Measurements from ENCODE around the gene CCNC.

Gene CCNC

DNA sequence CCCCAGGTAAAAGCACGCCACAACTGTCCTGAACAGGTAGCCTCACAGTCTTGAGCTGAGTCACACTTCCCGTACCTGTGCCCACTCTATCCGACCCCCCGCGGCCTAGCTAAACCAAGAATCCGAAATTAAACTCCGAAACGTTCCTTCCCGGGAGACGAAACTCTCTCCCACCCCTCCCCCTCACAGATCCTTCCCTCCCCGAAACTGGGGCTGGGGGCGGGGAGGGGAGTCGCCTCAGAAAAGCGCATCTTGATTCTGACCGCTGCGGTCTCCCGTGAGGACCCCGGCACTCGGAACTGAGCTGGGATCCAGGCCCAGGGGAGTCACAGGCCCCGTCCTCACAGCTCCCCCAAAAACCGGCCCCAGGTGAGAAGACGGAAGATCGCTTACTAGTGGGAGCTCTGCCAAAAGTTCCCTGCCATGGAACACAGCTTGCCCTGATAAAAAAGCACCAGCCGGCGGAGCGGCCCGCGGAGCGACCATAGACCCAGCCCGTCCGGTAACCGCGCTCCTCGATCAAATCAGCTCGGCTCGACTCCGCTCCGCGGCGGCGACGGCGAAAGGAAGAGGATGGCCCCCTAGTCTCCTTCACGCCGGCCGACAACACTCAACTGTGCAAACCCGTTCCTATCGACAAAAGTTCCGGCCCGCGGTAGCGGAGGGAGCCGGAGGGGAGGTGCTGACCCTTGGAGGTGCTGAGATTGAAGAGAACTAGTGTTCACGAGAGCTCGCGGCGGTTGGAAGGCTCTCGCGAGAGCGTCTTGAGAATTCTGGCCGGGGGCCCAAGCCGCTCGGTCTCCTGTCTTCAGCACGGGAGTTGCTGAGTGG is at the start of gene CCNC:
Gene CCNC (minus strand): TSS at position 558 of the 831 bp plus-strand sequence. CDS start 133 bp downstream, at position 425.
- peak; percentile 91 for DNase-seq

DNA sequence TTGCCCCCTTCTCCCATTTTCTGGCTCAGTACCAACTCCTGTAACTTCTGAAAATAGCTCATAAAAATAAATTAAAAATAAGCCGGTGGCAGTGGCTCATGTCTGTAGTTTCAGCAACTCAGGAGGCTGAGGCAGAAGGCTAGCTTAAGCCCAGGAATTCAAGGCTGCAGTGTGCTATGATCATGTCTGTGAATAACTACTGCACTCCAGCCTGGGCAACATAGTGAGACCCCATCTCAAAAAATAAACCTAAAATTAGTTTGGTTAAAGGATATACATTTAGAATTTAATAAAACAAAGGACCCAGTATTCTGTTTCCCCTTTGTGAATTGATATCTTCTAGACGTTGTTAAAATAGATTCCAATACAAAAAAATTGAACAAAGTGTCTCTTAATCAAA is 48.7 kb upstream of the CCNC start:
- DNase-seq = no peak

DNA sequence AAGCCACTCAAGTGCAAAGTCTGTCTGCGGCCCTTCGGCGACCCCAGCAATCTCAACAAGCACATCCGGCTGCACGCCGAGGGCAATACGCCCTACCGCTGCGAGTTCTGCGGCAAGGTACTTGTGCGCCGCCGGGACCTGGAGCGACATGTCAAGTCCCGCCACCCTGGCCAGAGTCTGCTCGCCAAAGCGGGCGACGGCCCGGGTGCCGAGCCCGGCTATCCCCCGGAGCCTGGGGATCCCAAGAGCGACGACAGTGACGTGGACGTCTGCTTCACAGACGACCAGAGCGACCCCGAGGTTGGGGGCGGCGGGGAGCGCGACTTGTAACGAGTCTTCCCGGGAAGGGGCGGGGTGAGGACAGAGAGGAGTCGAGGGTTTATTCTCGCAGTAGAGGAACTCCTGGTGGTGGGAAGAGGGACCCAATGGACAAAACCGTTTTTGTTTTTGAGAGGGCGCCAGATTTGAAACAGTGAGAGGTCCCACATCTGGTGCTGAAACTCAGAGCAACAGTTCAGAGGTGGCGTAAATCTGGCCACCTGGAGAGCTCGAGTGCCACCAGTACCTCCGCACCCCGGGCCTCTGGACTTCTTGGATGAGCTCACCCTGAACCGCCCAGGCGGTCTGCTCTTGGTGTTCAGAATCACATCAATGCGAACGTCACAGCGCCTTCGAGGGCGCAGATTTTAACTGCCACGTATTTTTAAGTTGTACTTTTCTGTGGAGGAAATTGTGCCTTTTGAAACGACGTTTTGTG is 46.1 kb upstream of the CCNC start:
- DNase-seq = no peak

DNA sequence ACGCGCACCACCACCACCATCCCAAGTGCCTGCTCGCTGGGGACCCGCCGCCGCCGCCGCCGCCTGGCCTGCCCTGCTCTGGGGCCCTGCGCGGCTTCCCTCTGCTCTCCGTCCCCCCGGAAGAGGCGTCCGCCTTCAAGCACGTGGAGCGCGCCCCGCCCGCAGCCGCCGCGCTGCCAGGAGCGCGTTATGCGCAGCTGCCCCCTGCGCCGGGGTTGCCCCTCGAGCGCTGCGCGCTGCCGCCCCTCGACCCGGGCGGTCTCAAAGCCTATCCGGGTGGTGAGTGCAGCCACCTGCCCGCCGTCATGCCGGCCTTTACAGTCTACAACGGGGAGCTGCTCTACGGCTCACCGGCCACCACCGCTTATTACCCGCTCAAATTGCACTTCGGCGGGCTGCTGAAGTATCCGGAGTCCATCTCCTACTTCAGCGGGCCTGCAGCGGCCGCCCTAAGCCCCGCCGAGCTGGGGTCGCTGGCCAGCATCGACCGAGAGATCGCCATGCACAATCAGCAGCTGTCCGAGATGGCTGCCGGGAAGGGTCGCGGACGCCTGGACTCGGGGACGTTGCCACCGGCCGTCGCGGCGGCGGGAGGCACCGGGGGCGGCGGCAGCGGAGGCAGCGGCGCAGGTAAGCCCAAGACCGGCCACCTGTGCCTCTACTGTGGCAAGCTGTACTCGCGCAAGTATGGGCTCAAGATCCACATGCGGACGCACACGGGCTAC is 45.4 kb upstream of the CCNC start:
- DNase-seq = peak; percentile 46

DNA sequence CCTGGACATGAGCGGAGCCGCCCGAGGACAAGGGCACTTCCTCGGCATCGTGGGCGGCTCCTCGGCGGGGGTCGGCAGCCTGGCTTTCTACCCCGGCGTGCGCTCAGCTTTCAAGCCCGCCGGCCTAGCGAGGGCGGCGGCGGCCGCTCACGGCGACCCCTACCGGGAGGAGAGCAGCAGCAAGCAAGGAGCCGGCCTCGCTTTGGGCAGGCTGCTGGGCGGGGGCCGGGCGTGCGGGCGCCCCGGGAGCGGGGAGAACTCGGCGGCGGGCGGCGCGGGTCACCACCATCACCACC is 44.9 kb upstream of the CCNC start:
- peak; percentile 51 for DNase-seq

DNA sequence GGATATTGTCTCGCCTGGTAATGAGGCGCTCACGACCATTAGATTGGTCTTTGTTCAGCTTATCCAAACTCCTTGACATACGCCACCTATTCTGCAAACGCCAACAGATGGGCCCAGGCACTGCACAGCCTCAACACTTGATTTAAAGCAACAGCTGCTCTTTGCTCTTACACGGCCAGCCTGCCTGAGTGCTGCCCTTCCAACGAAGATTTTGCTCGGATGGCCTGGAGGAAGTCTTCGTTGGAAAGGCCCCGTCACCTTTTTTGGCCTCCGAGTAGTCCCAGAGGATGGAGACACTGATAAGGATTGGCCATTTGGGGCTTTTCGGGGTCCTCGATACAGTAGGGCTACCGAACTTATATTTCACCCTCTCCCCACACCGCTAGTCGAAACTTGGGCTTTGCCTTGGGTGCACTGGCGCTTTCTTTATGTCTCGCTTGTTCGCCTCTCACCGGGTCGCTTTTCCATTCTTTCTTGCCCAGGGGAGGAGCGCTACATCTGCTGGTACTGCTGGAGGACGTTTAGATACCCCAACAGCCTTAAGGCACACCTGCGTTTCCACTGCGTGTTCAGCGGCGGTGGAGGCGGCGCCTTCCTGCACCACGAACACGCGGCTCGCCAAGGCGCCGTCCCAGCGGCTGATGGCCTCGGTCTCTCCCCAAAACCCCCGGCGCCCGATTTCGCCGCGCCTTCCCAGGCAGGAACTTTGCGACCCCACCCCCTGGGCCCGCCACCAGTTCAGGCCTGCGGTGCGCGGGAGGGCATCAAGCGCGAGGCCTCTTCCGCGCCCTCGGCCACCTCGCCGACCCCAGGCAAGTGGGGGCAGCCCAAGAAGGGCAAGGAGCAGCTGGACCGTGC is 44.3 kb upstream of the CCNC start:
- no peak for DNase-seq

- no peak for DNase-seq
These were observed 42.7 kb upstream of the CCNC start for GRCh38 chr6:99611148-99611547.

DNA sequence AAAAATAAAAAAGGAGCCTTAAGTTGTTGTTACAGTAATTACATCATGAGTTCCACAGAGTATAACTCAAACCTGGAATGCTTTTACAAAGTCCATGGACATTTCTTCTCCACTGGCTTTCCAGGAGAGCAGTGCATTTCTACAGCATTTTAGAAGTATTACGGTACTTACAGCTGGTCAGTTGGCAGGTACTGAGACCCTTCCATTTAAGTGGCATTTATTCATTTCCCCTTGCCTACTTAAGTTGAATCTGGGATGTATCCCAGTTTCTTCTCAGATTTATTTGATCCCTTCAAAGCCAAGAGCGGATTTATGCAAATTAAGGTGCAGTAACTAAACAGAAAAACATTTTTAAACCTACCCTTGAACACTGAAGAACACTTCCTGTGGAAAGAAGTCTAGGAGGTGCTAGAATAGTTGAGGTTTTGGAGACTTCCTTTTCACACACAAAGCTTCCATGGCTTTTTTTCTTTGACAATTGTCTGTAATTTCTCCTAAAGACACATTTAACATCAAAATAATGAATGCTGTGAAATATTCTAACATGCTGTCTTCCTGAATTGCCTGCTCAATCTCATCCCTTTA is 41.5 kb upstream of the CCNC start:
- no peak for DNase-seq

GRCh38 chr6:99608886-99609482 is 40.5 kb upstream of the CCNC start:
- DNase-seq = no peak

DNA sequence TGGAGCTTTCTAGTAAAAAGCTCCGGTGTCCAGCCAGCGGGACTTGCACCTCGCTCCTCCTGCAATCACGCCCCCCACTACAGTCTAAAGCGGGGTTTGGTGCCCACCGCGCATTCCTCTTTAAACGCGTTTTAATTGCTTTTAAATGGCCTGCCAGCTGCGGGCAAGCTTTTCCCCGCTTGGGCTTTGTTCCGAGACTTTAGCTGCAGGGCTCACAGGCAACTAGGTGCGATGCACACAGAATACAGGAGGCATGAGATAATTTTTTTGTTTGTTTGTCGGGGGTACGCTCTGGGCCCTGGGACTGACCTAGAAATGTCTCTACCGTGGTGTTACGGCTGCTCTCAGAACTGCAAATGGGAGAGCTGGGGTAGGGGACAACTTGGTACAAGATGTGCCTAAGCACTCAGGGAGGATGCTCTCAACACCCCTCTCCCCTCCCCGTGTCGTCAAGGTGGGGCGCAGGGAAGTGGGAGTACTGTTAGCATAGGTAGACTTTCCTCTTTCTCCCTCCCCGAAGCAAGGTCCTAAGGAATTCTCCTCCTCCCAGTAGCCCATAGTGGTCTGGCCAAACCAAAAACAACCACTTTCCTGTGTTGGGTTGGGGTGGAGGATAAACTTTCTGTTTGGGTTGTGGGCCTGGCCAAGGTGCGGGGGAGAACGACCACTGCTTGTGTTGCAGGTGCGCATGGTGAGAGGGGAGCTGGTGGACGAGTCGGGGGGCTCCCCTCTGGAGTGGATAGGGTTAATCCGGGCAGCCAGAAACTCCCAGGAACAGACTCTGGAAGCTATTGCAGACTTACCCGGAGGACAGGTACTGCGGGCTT is 39.8 kb upstream of the CCNC start:
- no peak for DNase-seq

DNA sequence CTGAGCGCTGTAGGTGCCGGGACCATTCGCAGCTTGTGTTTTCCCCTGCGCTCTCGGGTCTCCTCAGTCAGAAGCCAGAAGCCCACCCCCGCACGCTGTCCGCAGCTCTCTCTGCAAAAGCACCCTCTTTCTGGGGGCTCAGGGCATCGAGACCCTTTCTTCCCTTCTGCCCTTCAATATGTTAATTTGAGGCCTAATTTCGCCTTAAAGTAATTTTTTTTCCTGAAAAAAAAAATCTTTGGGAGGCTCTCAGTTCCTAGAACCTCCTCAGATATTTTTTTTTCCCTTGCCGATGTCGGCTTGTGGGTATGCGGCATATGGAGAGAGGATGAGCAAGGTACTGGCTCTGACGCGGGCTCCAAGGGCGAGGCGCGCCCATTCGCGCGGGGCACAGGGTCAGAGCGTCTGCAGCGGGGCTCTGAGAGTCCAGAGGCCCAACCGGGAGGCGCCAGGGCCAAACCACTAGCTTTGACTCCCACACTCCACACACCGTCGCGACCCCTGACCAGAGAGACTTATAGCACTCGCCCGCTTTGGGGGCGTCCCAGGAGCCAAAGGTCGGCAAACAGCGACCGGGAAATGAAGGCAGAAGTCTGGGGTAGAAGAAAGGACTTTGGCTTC is 39.1 kb upstream of the CCNC start:
- DNase-seq = no peak

DNA sequence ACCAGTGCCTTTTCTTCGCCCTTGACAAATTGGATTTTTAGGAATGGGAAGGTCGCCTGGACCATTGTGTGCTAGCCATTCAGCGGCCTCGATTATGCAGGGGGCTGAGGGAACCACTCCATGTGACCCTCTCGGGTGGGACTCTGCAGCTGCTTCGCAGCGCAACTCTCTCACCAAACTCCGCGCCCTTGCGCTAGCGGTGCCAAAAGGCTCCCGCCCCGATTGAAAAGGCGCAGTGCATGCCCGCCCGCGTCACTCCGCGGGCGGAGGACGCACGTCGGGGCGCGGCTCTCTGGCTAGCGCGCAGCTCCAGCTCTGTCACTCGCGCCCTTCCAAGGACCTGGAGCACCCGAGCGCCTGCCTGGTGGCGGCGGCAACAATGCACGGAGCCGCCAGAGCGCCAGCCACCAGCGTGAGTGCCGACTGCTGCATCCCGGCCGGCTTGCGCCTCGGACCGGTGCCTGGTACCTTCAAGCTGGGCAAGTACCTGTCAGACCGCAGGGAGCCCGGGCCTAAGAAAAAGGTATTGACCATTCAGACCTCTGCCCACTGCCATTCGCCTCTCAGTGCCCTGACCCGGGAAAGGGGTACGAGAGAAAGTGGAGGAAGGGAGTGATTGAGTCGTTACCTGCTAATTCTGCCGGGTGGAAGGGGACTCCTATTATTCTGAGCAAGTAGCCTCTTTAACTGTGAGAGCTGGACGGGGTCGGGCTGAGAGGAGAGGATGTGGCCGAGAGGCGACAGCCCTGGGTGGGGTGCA is 38.4 kb upstream of the CCNC start, which contains the start of gene PRDM13:
Gene PRDM13 (plus strand): TSS at position 178 of the 760 bp plus-strand sequence. CDS start 202 bp downstream, at position 380.
- DNase-seq = no peak

GRCh38 chr6:99605911-99606655 is 37.6 kb upstream of the CCNC start:
- DNase-seq = no peak

DNA sequence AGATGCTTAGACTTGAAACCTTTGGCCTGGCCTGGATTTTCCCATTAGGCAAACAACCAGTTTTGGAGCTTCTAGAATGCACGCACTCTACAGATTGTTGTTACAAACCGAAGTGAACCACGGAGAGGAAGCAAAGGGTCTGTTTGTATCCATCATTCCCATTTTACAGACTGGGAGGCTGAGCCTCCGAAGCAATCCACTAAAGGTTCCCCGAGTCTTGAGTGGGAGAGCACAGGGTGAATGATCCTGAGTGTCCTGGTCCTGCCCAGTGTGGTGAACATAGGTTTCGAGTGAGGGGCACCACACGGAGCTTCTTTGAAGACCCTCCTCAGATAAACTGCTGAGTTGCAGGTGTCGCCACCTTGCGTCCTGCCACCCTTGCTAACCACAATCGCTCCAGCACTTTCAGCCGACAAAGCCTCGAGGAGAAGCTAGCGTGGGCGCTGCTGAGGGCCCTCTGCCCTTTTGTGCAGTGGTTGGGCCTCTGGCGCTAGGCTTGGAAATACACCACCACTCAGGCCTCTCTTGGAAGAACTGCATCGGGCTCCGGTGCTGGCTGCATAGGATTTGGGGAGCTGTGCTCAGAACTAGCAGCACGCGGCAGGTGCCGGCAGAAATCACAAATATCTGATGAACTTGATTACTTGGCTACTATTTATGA is 36.7 kb upstream of the CCNC start:
- no peak for DNase-seq

DNA sequence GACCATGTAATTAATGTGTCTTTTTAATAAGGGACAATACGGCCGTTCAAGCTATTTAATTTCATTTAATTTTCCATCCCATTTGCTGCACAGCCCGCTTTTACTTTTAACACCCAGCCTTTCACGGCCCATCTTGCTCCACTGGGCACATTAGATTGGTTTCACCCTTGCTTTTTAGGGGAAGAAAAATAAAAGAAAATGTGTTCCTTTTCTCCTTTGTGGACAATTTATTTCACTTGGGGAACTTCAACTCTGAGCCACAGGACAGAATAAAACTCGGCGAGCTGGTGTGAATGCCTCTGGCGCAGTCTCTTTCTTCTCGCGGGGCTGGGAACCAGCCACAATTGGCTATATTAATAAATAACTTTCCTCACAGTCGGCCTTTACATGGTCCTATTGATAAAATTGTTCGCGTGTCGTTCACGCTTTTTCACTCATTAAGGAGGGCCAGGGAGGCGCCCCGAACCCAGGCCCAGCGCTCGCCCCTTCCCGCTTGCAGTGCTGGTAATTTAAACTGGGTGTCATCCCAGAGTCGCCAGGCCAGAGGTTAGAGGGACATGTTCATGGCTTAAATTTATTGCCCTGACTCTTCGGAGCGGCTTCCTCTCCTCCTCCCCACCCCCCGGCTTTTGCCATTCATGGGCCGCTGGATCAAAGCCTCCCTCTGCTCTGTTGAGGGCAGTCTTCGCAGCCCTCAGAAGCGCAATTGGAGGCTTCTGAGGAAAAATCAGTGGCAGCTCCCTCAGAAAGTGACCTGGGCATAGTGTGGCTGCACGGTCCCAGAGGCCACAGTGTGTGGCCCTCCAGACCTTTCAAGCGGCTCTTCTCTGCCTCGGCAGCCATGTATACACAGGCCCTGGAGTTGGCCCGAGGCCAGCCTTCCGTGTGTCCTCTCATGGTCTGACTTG is 36.0 kb upstream of the CCNC start:
- DNase-seq = no peak

DNA sequence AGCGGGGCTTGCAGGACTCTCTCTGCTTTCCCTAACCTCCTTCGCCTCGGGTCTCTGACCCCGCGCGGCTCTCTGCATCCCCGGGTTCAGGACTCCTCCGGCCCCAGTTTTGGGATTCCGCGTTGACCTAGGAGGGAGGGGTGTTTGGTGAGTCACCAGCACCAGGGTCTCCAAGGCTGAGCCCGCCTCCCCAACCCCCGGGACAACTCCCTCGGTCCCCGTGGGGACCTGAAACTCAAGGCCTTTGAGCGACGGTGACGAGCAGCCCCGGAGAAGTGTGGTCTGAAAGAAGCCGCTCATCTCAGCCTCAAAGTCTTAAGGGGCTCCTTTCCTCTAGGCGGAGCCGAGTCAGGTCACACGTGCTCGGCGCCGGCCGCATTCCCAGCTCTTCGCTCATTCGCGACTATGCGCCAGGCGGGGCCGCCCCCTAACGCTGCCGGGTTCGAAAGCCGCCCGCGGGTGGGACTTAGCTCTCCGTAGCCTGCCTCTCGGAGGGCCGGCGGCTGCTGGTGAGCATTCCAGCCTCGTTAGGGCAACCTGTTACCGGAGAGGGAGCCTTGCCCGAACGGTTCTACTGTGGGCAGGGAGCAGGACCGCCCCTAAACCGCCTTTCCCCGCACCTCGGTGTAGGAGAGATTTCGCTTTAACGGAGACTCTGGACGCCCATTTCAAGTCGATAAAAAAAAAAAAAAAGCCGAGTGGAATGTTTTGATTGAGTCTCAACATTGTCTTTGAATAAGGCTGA is 35.1 kb upstream of the CCNC start:
- DNase-seq = peak; percentile 44

All from activated T-cell treated with anti-CD3 and anti-CD28 coated beads, Interleukin-2, amount 50 U/mL, for 1 hour (primary cell).